Progenitor cell of endocrine pancreas (in vitro differentiated cells): Measurements from ENCODE around the gene TPRG1. TPM values are rescaled to one million over a fixed set of nuclear protein-coding genes. Genes with fewer than 3 reads are reported as not detected.

Experiments used
- DNase-seq: peaks from one replicate; pipeline ENCODE4 v3.0.0; 2021; ENCODE audit warnings: low spot score; ENCODE audit not compliant: unreplicated experiment
- H3K27ac Mint-ChIP-seq: 2 replicates; pipeline ENCODE4 v1.8.0; 2021; ENCODE audit warnings: mild to moderate bottlenecking, moderate library complexity, mixed read lengths
- H3K27me3 Mint-ChIP-seq: 2 replicates; pipeline ENCODE4 v1.8.0; 2021; ENCODE audit warnings: mixed read lengths
- H3K36me3 Mint-ChIP-seq: 2 replicates; pipeline ENCODE4 v1.8.0; 2022; ENCODE audit warnings: mixed read lengths; ENCODE audit not compliant: insufficient read depth
- H3K4me1 Mint-ChIP-seq: 2 replicates; pipeline ENCODE4 v1.8.0; 2021; ENCODE audit warnings: low read depth, mixed read lengths
- H3K4me3 Mint-ChIP-seq: 2 replicates; pipeline ENCODE4 v1.8.0; 2021; ENCODE audit warnings: low read depth, mild to moderate bottlenecking, moderate library complexity, mixed read lengths
- H3K9me3 Mint-ChIP-seq: 2 replicates; pipeline ENCODE4 v1.8.0; 2021; ENCODE audit warnings: low read depth, mixed read lengths
- total RNA-seq: library from RNA; stranded (reverse); gene quantifications from 2 replicates; pipeline ENCODE4 v1.2.1, GENCODE V29; 2021
- TF ChIP-seq, protein P1 (sequence below): fragments of 200-600 bp; sonication (generic); IDR thresholded peaks from one replicate; pipeline ENCODE4 v1.5.0; 2021; ENCODE audit warnings: antibody characterized with exemption, mild to moderate bottlenecking; ENCODE audit not compliant: unreplicated experiment

TPRG1 gene
- total RNA-seq, 1 donor from 2014 or later, result 2.3 TPM

DNA sequence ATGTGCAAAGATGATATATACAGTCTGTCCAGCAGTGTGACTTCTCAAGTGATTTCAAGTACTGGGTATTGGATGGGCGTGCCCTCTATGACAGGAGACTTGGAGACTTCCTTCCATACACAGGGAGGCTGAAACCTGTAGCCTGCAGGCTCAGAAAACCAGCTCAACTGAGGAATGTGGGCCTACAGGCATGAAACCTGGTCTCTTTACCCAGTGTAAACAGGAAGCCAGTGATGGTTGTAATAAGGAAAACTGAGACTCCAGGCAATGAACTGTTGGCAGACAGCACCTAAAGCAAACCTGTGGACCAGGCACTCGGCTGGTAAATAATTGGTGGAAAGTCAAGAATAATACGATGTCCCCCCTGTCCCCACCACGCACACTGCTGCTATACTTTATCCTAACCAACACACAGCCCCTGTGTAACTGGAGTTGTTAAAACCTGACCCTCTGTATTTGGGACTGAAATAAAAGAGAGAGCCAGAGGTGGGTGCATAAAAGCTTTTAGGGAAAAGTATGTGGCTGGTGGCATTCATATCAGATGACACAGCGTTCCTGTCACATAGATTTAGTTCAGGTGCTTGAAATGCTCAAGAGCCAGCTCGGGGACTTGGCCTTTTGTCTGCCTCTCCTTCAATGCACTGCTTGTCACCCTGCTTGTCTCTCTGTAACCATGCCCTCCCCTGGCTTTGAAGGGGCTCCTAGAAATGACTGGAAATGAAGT lies 144.7 kb downstream of the TPRG1 start:
- no peak for DNase-seq
- peaks cover 11% of the 10 kb centered on the region for H3K4me1 Mint-ChIP-seq
- TF ChIP-seq, protein P1, sequence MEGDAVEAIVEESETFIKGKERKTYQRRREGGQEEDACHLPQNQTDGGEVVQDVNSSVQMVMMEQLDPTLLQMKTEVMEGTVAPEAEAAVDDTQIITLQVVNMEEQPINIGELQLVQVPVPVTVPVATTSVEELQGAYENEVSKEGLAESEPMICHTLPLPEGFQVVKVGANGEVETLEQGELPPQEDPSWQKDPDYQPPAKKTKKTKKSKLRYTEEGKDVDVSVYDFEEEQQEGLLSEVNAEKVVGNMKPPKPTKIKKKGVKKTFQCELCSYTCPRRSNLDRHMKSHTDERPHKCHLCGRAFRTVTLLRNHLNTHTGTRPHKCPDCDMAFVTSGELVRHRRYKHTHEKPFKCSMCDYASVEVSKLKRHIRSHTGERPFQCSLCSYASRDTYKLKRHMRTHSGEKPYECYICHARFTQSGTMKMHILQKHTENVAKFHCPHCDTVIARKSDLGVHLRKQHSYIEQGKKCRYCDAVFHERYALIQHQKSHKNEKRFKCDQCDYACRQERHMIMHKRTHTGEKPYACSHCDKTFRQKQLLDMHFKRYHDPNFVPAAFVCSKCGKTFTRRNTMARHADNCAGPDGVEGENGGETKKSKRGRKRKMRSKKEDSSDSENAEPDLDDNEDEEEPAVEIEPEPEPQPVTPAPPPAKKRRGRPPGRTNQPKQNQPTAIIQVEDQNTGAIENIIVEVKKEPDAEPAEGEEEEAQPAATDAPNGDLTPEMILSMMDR, result no peak
- peak overlapping the region; percentile 65 for H3K27ac Mint-ChIP-seq
- no peaks in the 10 kb centered on the region for H3K27me3 Mint-ChIP-seq
- no peaks in the 10 kb centered on the region for H3K36me3 Mint-ChIP-seq
- no peak overlapping the region for H3K4me3 Mint-ChIP-seq
- peaks cover 2% of the 10 kb centered on the region for H3K9me3 Mint-ChIP-seq

DNA sequence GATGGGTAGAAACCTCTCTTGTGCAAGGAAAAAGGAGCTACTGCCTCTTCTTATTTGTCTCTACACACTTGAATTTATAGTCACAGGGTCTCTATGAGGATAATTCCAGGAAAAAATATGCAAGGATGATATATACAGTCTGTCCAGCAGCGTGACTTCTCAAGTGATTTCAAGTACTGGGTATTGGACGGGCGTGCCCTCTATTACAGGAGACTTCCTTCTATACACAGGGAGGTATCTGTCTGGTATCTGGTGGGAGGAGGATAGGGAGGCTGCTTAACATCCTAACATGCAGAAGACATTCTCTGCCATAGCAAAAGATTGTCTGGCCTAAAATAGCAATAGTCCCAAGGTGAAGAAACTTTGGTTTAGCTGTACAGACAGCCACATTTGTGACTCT lies 146.1 kb downstream of the TPRG1 start:
- no peaks in the 10 kb centered on the region for H3K36me3 Mint-ChIP-seq

DNA sequence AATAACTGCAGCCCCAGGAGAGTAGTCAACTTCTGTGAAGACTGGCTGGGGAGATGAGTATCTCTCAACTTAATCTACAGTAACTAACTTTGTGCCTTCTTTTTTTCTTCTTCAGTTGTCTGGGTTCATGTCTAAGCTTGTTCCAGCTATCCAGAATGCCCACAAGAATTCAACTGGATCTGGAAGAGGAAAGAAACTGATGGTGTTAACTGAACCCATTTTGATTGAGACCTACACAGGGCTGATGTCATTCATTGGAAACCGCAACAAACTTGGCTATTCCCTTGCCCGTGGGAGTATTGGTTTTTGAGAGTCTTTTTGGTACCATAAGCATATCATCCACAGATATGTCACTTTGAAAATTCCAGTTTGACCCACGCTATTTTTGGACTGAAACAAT lies 148.7 kb downstream of the TPRG1 start:
- H3K27ac Mint-ChIP-seq, result no peak overlapping the region
- H3K27me3 Mint-ChIP-seq, result no peaks in the 10 kb centered on the region
- peaks cover 11% of the 10 kb centered on the region for H3K4me1 Mint-ChIP-seq
- H3K36me3 Mint-ChIP-seq, result no peaks in the 10 kb centered on the region
- H3K9me3 Mint-ChIP-seq, result no peaks in the 10 kb centered on the region
- TF ChIP-seq, protein P1, result no peak
- no peak for DNase-seq
- H3K4me3 Mint-ChIP-seq, result no peak overlapping the region

More for the DNA sequence above, 146.1 kb downstream of the TPRG1 start:
- H3K27me3 Mint-ChIP-seq, result no peaks in the 10 kb centered on the region
- H3K27ac Mint-ChIP-seq, result no peak overlapping the region
- TF ChIP-seq, protein P1, result no peak
- H3K4me1 Mint-ChIP-seq, result peaks cover 11% of the 10 kb centered on the region
- H3K4me3 Mint-ChIP-seq, result no peak overlapping the region
- peaks cover 2% of the 10 kb centered on the region for H3K9me3 Mint-ChIP-seq
- DNase-seq, result no peak

DNA sequence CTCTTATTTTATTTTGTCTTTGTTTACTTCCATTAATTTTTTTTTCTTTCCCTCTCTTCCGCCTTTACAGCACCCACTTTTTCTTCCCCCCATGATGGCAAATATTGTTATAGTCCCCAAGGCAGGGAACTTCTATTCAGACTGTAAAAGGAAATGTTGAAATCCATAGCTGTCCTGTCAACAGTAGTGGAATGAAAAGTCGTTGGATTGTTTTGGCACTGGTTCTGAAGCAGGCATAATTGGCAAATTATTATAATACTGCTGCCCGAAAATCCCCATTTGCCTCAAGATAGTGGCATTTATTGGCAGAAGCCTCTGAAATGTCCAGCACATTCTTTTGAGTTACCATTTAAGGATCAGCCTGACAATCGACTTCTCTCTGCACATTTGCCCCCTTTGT lies 150.6 kb downstream of the TPRG1 start:
- H3K9me3 Mint-ChIP-seq, result no peaks in the 10 kb centered on the region
- DNase-seq, result no peak
- TF ChIP-seq, protein P1, result no peak
- no peaks in the 10 kb centered on the region for H3K36me3 Mint-ChIP-seq
- H3K27me3 Mint-ChIP-seq, result no peaks in the 10 kb centered on the region
- no peak overlapping the region for H3K4me3 Mint-ChIP-seq
- no peaks in the 10 kb centered on the region for H3K4me1 Mint-ChIP-seq
- H3K27ac Mint-ChIP-seq, result no peak overlapping the region

DNA sequence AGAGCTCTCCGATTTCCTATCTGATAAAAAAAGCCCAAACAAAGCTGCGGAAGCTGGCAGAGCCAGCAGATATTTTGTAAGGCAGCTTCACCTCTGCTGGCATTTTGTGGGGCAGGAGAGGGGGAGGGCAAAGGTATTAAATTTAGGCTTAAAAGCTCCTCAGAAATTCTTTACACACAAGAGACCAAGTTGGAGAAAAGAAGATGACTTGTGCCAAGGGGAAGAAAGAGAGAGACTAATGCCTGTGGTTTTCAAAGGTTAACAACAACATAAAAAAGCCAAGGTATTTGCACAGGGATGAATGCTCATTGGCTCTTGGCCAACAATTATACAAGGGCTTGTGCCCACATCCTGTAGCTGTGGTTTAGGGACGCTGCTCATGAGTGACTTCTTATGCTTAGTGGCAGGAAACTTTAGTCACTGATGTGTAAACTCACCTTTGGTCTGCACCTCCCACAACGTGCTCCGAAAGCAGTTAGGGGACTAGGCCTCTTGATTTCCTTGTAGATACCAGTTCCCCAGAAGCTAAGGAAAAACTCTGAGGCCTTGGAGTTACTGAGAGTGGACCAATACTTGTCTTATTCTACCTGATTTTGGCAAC lies 152.9 kb downstream of the TPRG1 start:
- Mint-ChIP-seq H3K4me3 (no peak overlapping the region), H3K36me3 (no peaks in the 10 kb centered on the region), H3K27me3 (no peaks in the 10 kb centered on the region), H3K9me3 (no peaks in the 10 kb centered on the region), H3K4me1 (no peaks in the 10 kb centered on the region), H3K27ac (no peak overlapping the region)
- TF ChIP-seq, protein P1, result no peak
- DNase-seq, result no peak
